ENCODE results near the gene SLC22A5.
"Not testable (repeated sequence)": the region's sequence is repeated elsewhere in the genome, so short reads cannot be mapped to it uniquely, and the experiment has no call there.

DNA sequence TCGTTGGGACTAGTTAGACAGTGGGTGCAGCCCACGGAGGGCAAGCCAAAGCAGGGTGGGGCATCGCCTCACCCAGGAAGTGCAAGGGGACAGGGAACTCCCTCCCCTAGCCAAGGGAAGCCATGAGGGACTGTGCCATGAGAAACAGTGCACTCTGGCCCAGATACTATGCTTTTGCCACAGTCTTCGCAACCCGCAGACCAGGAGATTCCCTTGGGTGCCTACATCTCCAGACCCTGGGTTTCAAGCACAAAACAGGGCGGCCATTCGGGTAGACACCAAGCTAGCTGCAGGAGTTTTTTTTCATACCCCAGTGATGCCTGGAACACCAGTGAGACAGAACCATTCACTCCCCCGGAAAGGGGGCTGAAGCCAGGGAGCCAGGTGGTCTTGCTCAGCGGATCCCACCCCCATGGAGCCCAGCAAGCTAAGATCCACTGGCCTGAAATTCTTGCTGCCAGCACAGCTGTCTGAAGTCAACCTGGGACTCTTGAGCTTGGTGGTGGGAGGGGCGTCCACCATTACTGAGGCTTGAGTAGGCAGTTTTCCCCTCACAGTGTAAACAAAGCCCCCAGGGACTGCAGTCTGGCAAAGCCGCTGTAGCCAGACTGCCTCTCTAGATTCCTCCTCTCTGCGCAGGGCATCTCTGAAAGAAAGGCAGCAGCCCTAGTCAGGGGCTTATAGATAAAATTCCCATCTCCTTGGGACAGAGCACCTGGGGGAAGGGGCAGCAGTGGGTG is 28.6 kb downstream of the SLC22A5 start:
- TF ChIP-seq, protein P1, sequence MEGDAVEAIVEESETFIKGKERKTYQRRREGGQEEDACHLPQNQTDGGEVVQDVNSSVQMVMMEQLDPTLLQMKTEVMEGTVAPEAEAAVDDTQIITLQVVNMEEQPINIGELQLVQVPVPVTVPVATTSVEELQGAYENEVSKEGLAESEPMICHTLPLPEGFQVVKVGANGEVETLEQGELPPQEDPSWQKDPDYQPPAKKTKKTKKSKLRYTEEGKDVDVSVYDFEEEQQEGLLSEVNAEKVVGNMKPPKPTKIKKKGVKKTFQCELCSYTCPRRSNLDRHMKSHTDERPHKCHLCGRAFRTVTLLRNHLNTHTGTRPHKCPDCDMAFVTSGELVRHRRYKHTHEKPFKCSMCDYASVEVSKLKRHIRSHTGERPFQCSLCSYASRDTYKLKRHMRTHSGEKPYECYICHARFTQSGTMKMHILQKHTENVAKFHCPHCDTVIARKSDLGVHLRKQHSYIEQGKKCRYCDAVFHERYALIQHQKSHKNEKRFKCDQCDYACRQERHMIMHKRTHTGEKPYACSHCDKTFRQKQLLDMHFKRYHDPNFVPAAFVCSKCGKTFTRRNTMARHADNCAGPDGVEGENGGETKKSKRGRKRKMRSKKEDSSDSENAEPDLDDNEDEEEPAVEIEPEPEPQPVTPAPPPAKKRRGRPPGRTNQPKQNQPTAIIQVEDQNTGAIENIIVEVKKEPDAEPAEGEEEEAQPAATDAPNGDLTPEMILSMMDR (IDR thresholded peaks at IDR 0.05; ENCODE audit: borderline replicate concordance, extremely low read depth, low read length, poor library complexity, severe bottlenecking) = not testable (repeated sequence)
- not testable (repeated sequence) for TF ChIP-seq EZH2 (IDR thresholded peaks at IDR 0.05; ENCODE audit: borderline replicate concordance, low read depth, low read length, severe bottlenecking)
